HuH-7.5 (cell line): Measurements from ENCODE around the gene OR10A3.

Experiments used
- DNase-seq: peaks from one replicate; pipeline ENCODE4 v3.0.0; 2011; ENCODE audit warnings: low spot score

The OR10A3 gene

DNA sequence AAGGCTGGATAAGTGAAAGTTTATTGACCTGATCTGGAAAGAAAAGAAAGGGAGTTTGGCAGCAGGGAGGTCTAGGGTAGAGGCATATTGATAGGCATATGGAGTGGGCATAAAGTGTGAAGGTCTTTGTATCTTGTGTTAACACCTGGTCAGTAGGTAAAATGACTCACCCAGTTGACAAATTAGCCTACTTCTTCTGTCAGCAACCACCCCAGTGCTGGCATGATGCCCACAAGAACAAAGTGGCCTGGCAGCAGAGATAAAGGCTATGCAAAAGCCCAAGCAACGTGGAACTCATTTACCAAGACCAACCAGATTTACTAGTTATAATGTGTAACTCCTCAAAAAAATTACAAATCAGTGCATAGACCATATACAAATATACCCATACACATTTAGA is 4.9 kb downstream of the OR10A3 start:
- no peak for DNase-seq

DNA sequence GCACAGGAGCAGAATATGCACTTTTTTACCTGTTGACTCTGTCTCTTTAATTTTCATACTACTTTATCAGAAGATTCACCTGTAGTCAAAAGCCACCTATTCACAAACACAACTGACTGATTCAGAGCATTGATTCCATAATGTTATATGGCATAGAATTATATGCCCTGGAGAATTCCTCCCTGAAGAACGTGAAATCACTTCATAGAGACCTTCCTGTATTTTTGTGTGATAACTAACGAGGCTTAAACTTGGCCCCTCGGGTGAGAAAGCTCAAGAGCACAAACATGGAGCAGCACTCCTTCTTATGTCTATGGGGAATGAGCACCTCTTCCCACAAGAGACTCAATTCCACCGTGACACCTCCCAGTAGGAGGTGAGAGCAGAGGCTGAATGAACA is 10.3 kb downstream of the OR10A3 start, which contains the start of gene OR10A6:
OR10A6 (minus strand) TSS at position 101 of the 400 bp plus-strand sequence. CDS start 2,606 bp downstream, outside the sequence.
- no peak for DNase-seq

DNA sequence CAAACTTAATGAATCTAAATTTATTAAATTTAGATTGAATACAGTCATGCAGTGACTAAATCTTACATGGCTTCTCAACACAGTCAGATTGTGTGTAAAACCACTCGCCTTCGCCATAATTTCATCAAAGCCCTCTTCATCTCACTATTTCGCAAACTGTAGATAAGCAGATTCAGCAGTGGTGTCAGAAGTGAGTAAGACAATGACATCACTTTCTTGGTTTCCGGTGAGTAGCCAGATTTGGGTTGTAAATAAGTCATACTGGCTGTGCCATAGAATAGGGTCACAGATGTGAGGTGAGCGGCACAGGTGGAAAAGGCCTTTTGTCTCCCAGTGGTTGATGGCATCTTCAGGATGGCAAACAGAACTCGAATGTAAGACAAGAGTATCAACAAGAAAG is 13.9 kb downstream of the OR10A3 start:
- DNase-seq = no peak

- DNase-seq = no peak
Observed at GRCh38 chr11:7924536-7924935, 17.0 kb downstream of the OR10A3 start.

- no peak for DNase-seq
Observed at GRCh38 chr11:7918141-7918540, 23.4 kb downstream of the OR10A3 start.

GRCh38 chr11:7911011-7911410 is 30.5 kb downstream of the OR10A3 start:
- DNase-seq = no peak

GRCh38 chr11:7910286-7910788 is 31.2 kb downstream of the OR10A3 start:
- no peak for DNase-seq

DNA sequence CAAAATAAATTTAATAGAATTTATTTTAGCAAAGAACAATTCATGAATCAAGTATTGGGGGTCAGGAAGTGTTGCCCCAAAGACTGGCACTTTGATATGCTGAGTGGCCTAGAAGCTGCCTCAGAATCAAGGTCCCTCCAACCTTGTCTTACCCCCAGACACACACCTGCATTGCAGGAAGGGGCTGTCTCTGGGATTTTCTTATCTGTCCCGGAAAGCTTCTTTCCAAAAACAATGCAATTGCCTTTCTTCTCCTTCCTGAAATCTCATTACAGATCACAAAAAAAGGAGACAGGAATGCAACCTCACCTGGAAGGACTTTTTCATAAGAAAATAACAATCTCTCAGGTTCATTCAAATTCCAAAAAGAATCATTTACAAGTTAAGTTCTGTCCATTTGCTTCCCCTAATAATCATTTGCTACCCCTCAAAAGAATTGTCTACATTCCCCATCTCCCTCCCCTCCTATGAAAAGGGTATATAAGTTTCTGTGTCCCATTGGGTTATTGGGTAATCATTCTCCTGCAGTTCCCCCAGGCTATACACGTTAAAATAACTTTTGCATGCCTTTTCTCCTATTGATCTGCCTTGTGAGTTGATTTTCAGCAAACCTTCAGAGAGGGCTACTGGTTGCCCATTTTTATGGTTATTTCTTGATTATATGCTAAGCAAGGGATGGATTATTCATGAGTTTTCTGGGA is 31.8 kb downstream of the OR10A3 start:
- no peak for DNase-seq

DNA sequence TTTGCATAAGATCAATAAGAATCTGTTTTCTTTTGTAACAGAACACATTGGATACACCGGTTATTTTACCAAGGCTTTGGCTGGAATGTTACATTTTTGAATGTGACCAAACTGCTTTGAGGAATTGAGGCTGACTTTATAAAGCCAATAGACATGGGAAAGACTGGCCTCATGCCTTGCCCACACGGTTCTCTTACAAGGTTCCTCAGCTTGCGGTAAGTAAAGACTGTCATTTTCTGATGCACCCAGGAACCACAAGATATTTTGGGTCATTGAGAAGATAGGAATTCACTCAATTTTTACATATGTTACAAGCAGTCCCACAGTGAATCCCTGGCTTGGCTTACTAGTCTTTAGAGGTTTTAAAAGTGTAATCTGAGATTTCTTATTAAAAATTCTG is 34.4 kb downstream of the OR10A3 start:
- DNase-seq = no peak

- DNase-seq = no peak
Observed at GRCh38 chr11:7906481-7906880, 35.0 kb downstream of the OR10A3 start.

GRCh38 chr11:7905961-7906429 is 35.5 kb downstream of the OR10A3 start:
- DNase-seq = no peak

- DNase-seq = no peak
Observed at GRCh38 chr11:7905549-7905948, 36.0 kb downstream of the OR10A3 start.

GRCh38 chr11:7904917-7905316 is 36.6 kb downstream of the OR10A3 start:
- no peak for DNase-seq

- no peak for DNase-seq
Observed at GRCh38 chr11:7903940-7904339, 37.6 kb downstream of the OR10A3 start.

- DNase-seq = no peak
Observed at GRCh38 chr11:7901319-7901854, 40.1 kb downstream of the OR10A3 start.

DNA sequence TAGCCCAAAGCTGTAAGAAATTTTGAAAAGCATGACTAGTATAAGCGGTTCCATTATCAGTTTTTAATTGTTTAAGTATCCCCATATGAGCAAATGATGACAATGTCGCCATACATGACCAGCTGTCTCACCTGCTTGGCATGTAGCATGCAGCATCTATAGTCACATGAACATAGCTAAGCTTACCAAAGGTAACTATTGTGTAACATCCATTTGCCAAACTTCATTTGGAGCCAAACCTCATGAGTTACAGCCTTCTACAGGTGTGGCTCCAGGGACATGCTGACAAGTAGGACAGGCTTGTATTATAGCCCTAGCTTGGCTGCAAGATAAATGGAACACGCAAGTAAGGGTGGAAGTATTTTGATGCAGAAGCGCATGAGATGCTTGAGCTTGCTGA is 40.8 kb downstream of the OR10A3 start:
- no peak for DNase-seq

- no peak for DNase-seq
Observed at GRCh38 chr11:7899418-7899817, 42.1 kb downstream of the OR10A3 start.

DNA sequence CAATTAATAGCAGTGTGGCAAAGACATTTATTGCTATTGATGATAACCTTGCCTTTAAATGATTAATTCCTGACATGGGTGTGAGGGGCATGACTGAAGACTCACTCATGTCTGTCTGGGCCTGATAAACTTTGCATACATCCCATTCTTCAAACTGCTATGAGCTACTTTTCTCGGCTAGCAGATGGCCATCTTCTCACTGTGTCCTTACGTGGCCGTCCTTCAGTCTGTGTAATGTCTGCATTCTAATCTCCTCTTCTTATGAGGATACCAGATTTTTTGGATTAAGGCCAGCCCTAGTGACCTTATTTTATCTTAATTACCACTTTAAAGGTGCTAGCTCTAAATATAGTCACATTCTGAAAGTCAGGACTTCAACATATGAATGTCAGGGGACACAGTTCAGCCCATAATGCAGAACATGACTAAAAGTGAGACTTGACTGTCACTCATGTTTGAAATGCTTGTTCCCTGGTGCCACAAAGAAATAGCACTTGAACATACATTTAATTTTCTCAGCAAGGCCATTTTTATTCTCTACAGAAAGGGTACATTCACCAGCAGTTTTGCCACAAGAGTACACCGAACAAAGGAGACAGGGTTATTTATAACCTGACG is 42.7 kb downstream of the OR10A3 start:
- no peak for DNase-seq

DNA sequence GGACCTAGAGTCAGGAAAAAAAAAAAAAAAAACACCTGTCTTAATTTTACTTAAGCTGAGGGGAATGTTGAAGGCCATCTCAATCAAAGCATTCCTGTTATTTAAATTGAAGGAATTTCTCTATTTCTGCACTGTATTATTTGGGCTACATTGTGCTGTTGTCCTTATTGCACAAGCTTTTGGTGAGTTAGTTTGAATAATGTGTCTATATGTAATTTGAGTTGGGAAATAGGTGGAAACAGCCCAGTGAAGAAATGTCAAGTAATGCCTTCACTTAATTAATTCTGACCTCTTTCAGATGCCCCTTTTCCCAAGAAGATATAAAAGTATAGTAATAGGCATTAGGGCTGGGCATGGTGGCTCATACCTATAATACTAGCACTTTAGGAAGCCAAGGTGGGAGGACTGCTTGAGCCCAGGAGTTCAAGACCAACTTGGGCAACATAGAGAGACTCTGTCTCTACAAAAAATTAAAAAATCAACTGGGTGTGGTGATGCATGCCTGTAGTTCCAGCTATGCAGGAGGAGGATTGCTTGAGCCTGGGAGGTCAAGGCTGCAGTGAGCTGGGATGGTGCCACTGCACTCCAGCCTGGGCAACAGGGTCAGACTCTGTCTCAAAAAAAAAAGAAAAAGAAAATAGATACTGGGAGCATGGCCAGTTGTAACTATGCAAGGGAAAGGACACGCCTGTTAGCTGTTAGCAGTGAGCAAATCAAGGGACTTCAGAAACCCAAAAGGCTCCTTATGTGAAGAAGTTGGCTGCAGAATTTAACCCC is 45.3 kb downstream of the OR10A3 start:
- DNase-seq = no peak

DNA sequence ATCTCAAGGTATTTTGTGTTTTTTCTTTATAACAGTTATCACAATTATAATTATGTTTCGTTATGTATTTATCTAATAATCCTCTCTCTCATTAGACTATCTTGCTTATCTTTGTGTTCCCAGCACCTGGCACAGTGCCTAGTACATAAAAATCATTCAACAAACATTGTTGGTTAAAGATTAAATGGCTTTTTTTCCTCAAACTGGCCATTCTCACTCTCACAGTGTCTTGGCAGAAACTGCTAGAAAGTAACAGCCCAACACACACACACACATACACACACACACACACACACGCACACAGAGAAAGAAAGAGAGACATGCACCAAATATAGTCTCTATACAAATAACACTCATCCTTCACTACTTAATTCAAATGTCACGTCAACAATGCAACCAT is 47.3 kb downstream of the OR10A3 start:
- DNase-seq = no peak

- no peak for DNase-seq
Observed at GRCh38 chr11:7893796-7894195, 47.7 kb downstream of the OR10A3 start.

DNA sequence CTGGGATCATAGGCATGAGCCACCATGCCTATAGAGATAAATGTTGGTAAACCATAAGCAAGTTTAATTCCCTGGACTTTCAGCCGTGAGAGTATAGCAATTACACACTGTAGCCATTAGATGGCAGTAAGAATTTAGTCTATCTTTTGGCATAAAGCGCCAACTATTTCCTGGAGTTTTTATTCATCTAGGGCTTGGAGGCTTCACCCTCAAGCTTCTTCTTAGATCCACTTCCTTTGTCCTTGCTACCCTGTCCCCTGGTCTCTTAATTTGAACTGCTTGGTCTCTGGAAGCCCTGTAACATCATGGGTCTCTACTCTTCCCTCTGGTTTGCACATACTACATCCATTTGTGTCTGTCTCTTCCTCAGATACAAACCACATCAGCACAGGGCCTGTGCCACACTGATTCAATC is 48.7 kb downstream of the OR10A3 start:
- peak; percentile 19 for DNase-seq
